Ishikawa (cell line): ENCODE data around the gene SGMS1.

Source experiments
- CEBPB ChIP-seq: IDR thresholded peaks from 2 replicates; pipeline ENCODE4 v1.6.1; 2012
- CREB1 ChIP-seq: IDR thresholded peaks from 2 replicates; pipeline ENCODE4 v1.6.1; 2012; ENCODE audit warnings: low read depth
- EGR1 ChIP-seq: IDR thresholded peaks from 2 replicates; pipeline ENCODE4 v1.6.1; 2012
- FOXM1 ChIP-seq: IDR thresholded peaks from 2 replicates; pipeline ENCODE4 v1.6.1; 2012; ENCODE audit warnings: low read depth, borderline replicate concordance
- NFIC ChIP-seq: IDR thresholded peaks from 2 replicates; pipeline ENCODE4 v1.6.1; 2012
- RAD21 ChIP-seq: IDR thresholded peaks from 2 replicates; pipeline ENCODE4 v1.6.1; 2012; ENCODE audit warnings: low read depth
- TAF1 ChIP-seq: IDR thresholded peaks from 2 replicates; pipeline ENCODE4 v1.6.1; 2012; ENCODE audit warnings: low read depth, mild to moderate bottlenecking
- TCF12 ChIP-seq: IDR thresholded peaks from 2 replicates; pipeline ENCODE4 v1.6.1; 2012; ENCODE audit warnings: low read depth
- TEAD4 ChIP-seq: IDR thresholded peaks from 2 replicates; pipeline ENCODE4 v1.6.1; 2012
- YY1 ChIP-seq: IDR thresholded peaks from 2 replicates; pipeline ENCODE4 v1.6.1; 2012; ENCODE audit warnings: low read depth
- TF ChIP-seq, protein P1 (sequence below): IDR thresholded peaks from 2 replicates; pipeline ENCODE4 v1.6.1; 2012; ENCODE audit warnings: low read depth, mild to moderate bottlenecking
- TF ChIP-seq, protein P2 (sequence below): IDR thresholded peaks from 2 replicates; pipeline ENCODE4 v1.6.1; 2012

DNA sequence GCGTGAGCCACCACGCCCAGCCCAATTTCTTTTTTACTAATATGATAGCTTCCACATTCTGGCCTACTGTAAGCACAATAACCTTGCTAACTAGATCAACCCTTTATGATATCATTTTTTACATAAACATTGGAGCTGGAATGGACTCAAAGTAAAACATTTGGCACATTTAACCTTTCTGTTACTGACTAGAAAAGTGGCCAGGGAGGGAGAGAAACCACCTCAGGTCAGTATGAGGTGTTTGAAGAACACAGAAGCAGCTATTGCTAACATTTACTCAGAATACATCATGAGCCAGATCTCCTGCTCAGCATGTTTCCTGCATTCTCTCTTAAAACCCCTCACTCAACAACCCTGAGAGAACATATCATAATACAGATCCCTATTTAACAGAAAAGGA lies 27.3 kb downstream of the SGMS1 start:
- no peak for TF ChIP-seq CREB1
- TF ChIP-seq TAF1, result no peak
- TF ChIP-seq FOXM1, result no peak
- TF ChIP-seq CEBPB, result no peak
- TF ChIP-seq, protein P1, sequence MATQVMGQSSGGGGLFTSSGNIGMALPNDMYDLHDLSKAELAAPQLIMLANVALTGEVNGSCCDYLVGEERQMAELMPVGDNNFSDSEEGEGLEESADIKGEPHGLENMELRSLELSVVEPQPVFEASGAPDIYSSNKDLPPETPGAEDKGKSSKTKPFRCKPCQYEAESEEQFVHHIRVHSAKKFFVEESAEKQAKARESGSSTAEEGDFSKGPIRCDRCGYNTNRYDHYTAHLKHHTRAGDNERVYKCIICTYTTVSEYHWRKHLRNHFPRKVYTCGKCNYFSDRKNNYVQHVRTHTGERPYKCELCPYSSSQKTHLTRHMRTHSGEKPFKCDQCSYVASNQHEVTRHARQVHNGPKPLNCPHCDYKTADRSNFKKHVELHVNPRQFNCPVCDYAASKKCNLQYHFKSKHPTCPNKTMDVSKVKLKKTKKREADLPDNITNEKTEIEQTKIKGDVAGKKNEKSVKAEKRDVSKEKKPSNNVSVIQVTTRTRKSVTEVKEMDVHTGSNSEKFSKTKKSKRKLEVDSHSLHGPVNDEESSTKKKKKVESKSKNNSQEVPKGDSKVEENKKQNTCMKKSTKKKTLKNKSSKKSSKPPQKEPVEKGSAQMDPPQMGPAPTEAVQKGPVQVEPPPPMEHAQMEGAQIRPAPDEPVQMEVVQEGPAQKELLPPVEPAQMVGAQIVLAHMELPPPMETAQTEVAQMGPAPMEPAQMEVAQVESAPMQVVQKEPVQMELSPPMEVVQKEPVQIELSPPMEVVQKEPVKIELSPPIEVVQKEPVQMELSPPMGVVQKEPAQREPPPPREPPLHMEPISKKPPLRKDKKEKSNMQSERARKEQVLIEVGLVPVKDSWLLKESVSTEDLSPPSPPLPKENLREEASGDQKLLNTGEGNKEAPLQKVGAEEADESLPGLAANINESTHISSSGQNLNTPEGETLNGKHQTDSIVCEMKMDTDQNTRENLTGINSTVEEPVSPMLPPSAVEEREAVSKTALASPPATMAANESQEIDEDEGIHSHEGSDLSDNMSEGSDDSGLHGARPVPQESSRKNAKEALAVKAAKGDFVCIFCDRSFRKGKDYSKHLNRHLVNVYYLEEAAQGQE, result no peak
- TF ChIP-seq, protein P2, sequence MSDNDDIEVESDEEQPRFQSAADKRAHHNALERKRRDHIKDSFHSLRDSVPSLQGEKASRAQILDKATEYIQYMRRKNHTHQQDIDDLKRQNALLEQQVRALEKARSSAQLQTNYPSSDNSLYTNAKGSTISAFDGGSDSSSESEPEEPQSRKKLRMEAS, result no peak
- no peak for TF ChIP-seq YY1
- TF ChIP-seq NFIC, result no peak
- no peak for TF ChIP-seq TCF12
- no peak for TF ChIP-seq RAD21
- no peak for TF ChIP-seq EGR1
- no peak for TF ChIP-seq TEAD4
